Mesendoderm (in vitro differentiated cells): ENCODE results near the gene IGFL4.
"Not testable (repeated sequence)": the region's sequence is repeated elsewhere in the genome, so short reads cannot be mapped to it uniquely, and the experiment has no call there.

Source experiments
- DNase-seq: peaks from one replicate; pipeline ENCODE4 v3.0.0; 2013
- H2AK5ac ChIP-seq: 2 replicates; pipeline ENCODE4 v1.6.1; 2013; ENCODE audit warnings: low read length, inconsistent platforms
- H2BK120ac ChIP-seq: 2 replicates; pipeline ENCODE4 v1.6.1; 2013; ENCODE audit warnings: low read depth, mild to moderate bottlenecking, low read length, moderate library complexity, mixed read lengths
- H2BK15ac ChIP-seq: replicated peaks from 2 replicates; pipeline ENCODE4 v1.6.1; 2013; ENCODE audit warnings: low read depth, mild to moderate bottlenecking, moderate library complexity
- H2BK5ac ChIP-seq: 2 replicates; pipeline ENCODE4 v1.6.1; 2013; ENCODE audit warnings: low read length, inconsistent platforms
- H3K18ac ChIP-seq: 2 replicates; pipeline ENCODE4 v1.6.1; 2013; ENCODE audit warnings: mild to moderate bottlenecking, low read length, mixed read lengths
- H3K23ac ChIP-seq: one replicate; pipeline ENCODE4 v1.6.1; 2013; ENCODE audit warnings: low read length
- H3K27ac ChIP-seq: 2 replicates; pipeline ENCODE4 v1.5.1; 2013; ENCODE audit warnings: low read depth, mild to moderate bottlenecking, inconsistent platforms, low read length, moderate library complexity
- H3K27me3 ChIP-seq: 2 replicates; pipeline ENCODE4 v1.6.1; 2013; ENCODE audit warnings: low read length, control low read depth, mild to moderate bottlenecking, inconsistent platforms; ENCODE audit not compliant: insufficient read depth, poor library complexity
- H3K36me3 ChIP-seq: 2 replicates; pipeline ENCODE4 v1.6.1; 2013; ENCODE audit warnings: low read length, inconsistent platforms; ENCODE audit not compliant: control insufficient read depth, insufficient read depth
- H3K4ac ChIP-seq: one replicate; pipeline ENCODE4 v1.6.1; 2013; ENCODE audit warnings: low read depth, mild to moderate bottlenecking, low read length, moderate library complexity
- H3K4me1 ChIP-seq: 2 replicates; pipeline ENCODE4 v1.6.1; 2013; ENCODE audit warnings: low read depth, low read length, inconsistent platforms; ENCODE audit not compliant: control insufficient read depth
- H3K4me2 ChIP-seq: 2 replicates; pipeline ENCODE4 v1.6.1; 2013; ENCODE audit warnings: low read length
- H3K4me3 ChIP-seq: 2 replicates; pipeline ENCODE4 v1.5.1; 2013; ENCODE audit warnings: mild to moderate bottlenecking, low read length
- H3K56ac ChIP-seq: one replicate; pipeline ENCODE4 v1.6.1; 2013; ENCODE audit warnings: low read length
- H3K79me1 ChIP-seq: 2 replicates; pipeline ENCODE4 v1.6.1; 2013; ENCODE audit warnings: low read length, inconsistent platforms
- H3K79me2 ChIP-seq: 2 replicates; pipeline ENCODE4 v1.6.1; 2013; ENCODE audit warnings: mild to moderate bottlenecking, low read length; ENCODE audit not compliant: control insufficient read depth, insufficient read depth
- H3K9ac ChIP-seq: 2 replicates; pipeline ENCODE4 v1.6.1; 2013; ENCODE audit warnings: low read length, inconsistent platforms
- H4K5ac ChIP-seq: one replicate; pipeline ENCODE4 v1.6.1; 2013; ENCODE audit warnings: low read length
- H4K8ac ChIP-seq: one replicate; pipeline ENCODE4 v1.6.1; 2013; ENCODE audit warnings: low read depth, mild to moderate bottlenecking, control low read depth, low read length, moderate library complexity
- whole genome bisulfite sequencing: extraction: QIAGEN DNeasy Blood & Tissue Kit; methylation state at CpG from one replicate; pipeline ENCODE4 v1.1.7; 2013; ENCODE audit warnings: low lambda C conversion rate, missing lambda C conversion rate; ENCODE audit not compliant: insufficient coverage; ENCODE audit errors: extremely low coverage; 5-methylcytosine and 5-hydroxymethylcytosine counted together

IGFL4 gene

DNA sequence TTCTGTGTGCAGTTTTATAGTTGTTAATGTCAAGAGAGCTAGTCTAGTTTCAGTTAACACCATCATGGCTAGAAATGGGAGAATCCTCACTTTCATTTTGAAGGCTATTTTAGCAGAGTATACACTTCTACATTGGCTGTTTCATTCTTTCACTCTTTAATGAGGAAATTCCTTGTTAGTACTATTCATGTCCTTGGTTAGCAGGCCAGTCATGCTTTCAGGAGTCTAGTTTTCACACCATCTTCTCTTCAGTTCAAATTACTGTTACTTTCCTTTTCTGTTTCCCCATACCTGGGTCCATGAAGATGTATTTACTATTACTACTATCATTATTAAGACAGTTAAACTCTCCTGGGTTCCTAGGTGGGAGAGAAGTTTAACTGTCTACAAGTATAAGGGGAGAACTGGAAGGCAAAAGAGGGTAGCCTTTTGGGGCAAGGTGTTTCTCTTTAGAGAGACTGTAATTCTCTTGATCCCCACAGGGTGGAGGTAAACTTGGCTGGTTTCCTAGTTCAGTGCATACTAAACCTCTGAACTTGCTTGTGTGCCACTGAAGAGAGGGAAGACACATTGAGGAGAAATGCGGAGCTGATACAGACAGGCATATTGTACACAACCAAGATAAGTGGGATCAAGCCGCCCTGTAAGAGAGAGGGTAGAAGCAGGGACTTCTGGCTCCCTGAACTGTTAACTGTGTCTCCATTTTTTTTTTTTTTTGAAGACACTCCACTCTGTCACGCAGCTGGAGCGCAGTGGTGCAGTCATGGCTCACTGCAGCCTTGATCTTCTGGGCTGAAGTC lies 41.3 kb upstream of the IGFL4 start:
- H3K27ac ChIP-seq: no peak overlapping the region
- H2BK5ac ChIP-seq: no peak overlapping the region
- peaks cover 2% of the 10 kb centered on the region for H3K4me1 ChIP-seq
- H2AK5ac ChIP-seq: no peak overlapping the region
- H3K79me1 ChIP-seq: no peaks in the 10 kb centered on the region
- DNase-seq: peak; percentile 68
- no peak overlapping the region for H3K4me2 ChIP-seq
- no peak overlapping the region for H3K56ac ChIP-seq
- H2BK120ac ChIP-seq: no peak overlapping the region
- no peak overlapping the region for H4K5ac ChIP-seq
- no peak overlapping the region for H4K8ac ChIP-seq
- H3K23ac ChIP-seq: no peak overlapping the region
- no peak overlapping the region for H3K9ac ChIP-seq
- no peak overlapping the region for H3K4me3 ChIP-seq
- H3K79me2 ChIP-seq: no peaks in the 10 kb centered on the region
- no peak overlapping the region for H3K4ac ChIP-seq
- H3K36me3 ChIP-seq: no peaks in the 10 kb centered on the region
- no CpG with 5 or more reads among the region's 4 CpGs for WGBS
- H3K18ac ChIP-seq: no peak overlapping the region
- no peak overlapping the region for H2BK15ac ChIP-seq
- H3K27me3 ChIP-seq: no peaks in the 10 kb centered on the region

DNA sequence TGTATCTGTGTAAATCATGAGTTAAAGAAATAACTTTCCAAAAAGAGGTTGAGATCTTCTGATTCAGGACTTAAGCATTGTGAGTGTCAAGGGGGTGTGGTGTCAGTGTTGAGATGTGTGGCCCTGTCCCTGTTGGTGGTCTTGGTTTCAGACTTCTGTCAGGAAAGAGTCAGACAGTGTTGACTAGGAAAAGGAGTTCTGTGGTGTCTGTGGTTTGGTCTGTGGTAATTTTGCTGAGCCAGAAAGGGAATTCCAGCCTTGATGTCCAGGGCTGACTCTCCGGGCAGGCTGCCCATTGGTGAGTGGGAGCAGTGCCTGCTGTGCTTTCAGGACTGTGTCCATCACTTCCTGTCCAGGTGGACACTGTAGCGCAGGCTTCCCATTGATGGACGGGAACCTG lies 39.8 kb upstream of the IGFL4 start:
- no peaks in the 10 kb centered on the region for H3K79me2 ChIP-seq
- no CpG with 5 or more reads among the region's 3 CpGs for whole genome bisulfite sequencing
- H3K56ac ChIP-seq: no peak overlapping the region
- DNase-seq: no peak
- no peak overlapping the region for H2BK5ac ChIP-seq
- H3K4me3 ChIP-seq: no peak overlapping the region
- no peak overlapping the region for H3K27ac ChIP-seq
- H3K27me3 ChIP-seq: no peaks in the 10 kb centered on the region
- H3K9ac ChIP-seq: no peak overlapping the region
- no peaks in the 10 kb centered on the region for H3K36me3 ChIP-seq
- H3K23ac ChIP-seq: no peak overlapping the region
- no peak overlapping the region for H4K8ac ChIP-seq
- no peak overlapping the region for H2BK15ac ChIP-seq
- H4K5ac ChIP-seq: no peak overlapping the region
- no peak overlapping the region for H2AK5ac ChIP-seq
- peaks cover 2% of the 10 kb centered on the region for H3K4me1 ChIP-seq
- H3K4ac ChIP-seq: no peak overlapping the region
- H3K18ac ChIP-seq: no peak overlapping the region
- H2BK120ac ChIP-seq: no peak overlapping the region
- no peaks in the 10 kb centered on the region for H3K79me1 ChIP-seq
- no peak overlapping the region for H3K4me2 ChIP-seq

DNA sequence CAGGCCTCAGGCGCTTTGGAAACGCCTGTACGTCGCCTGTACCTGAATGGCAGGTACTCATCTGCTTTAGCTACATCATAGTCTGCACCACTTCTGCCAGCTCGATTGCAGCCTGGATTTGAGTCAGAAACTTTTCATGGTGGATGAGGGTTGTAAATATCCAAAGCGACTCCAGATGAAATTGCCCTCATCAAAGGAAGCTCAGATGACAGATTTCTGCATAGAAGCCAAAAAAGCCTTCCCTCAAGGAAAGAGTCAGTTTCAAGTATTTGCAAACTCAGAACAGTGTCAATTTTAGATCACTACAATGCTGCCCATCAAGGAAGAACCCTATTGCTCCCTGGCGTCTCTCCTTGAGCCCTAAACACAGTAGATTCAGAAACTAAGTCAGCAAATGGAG lies 38.8 kb upstream of the IGFL4 start:
- H2BK15ac ChIP-seq: no peak overlapping the region
- H3K4me1 ChIP-seq: peaks cover 2% of the 10 kb centered on the region
- no peaks in the 10 kb centered on the region for H3K27me3 ChIP-seq
- H4K5ac ChIP-seq: no peak overlapping the region
- no peaks in the 10 kb centered on the region for H3K79me2 ChIP-seq
- no peak overlapping the region for H2BK5ac ChIP-seq
- no peak overlapping the region for H3K56ac ChIP-seq
- H3K18ac ChIP-seq: no peak overlapping the region
- H3K4ac ChIP-seq: no peak overlapping the region
- no peak overlapping the region for H3K27ac ChIP-seq
- H3K9ac ChIP-seq: no peak overlapping the region
- H2AK5ac ChIP-seq: no peak overlapping the region
- no peaks in the 10 kb centered on the region for H3K79me1 ChIP-seq
- H2BK120ac ChIP-seq: no peak overlapping the region
- H4K8ac ChIP-seq: no peak overlapping the region
- no peak overlapping the region for H3K4me3 ChIP-seq
- no peak overlapping the region for H3K4me2 ChIP-seq
- DNase-seq: no peak
- no CpG with 5 or more reads among the region's 7 CpGs for WGBS
- no peak overlapping the region for H3K23ac ChIP-seq
- no peaks in the 10 kb centered on the region for H3K36me3 ChIP-seq

DNA sequence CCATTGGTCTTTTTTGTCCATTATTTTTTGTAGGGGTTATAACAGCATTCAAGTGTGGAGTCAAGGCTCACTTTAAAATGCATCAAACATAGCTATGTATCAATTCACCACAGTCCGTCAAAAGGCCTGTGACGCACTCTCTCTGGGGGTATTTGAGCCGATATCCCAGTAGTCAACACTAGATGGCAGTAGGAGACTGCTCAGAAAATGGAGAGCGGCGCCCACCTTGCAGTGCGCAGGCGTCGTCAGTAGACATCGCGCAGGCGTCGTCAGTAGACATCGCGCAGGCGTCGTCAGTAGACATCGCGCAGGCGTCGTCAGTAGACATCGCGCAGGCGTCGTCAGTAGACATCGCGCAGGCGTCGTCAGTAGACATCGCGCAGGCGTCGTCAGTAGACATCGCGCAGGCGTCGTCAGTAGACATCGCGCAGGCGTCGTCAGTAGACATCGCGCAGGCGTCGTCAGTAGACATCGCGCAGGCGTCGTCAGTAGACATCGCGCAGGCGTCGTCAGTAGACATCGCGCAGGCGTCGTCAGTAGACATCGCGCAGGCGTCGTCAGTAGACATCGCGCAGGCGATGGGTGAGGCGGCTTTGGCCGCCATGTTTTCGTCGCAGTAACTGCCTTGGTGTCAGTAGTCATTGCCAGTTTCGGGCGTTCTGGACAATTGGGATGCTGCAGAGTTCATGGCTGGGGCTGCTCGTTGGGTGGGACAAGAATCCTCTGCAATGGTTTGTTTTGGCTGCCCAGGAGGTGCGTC lies 38.0 kb upstream of the IGFL4 start:
- H2BK5ac ChIP-seq, H2BK15ac ChIP-seq, H3K27me3 ChIP-seq, H4K8ac ChIP-seq, H3K36me3 ChIP-seq, H3K23ac ChIP-seq, H3K9ac ChIP-seq, H3K4me3 ChIP-seq, H3K4me1 ChIP-seq, H3K18ac ChIP-seq, H3K79me2 ChIP-seq, H4K5ac ChIP-seq, H3K27ac ChIP-seq, H3K4ac ChIP-seq, H2BK120ac ChIP-seq, H3K79me1 ChIP-seq, H2AK5ac ChIP-seq, H3K4me2 ChIP-seq, H3K56ac ChIP-seq: not testable (repeated sequence)
- DNase-seq: peak; percentile 84
- no CpG with 5 or more reads among the region's 71 CpGs for WGBS

DNA sequence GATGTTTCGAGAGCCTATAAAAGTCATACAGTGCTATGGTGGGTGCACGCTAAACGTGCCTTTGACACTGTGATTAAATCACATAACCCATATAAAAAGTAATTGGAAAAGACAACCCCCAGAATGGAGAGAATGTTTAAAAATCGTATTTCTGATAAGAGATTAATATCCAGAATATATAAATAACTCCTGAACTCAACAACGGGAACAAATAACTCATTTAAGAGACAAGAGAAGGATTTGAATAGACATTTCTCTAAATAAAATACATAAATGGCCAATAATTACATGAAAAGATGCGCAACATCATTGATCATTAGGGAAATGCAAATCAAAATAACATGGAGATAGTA lies 37.0 kb upstream of the IGFL4 start:
- Histone ChIP-seq H4K5ac (no peak overlapping the region), H3K4ac (no peak overlapping the region), H4K8ac (no peak overlapping the region), H3K4me1 (peaks cover 2% of the 10 kb centered on the region), H3K27me3 (no peaks in the 10 kb centered on the region), H2AK5ac (no peak overlapping the region), H3K4me2 (no peak overlapping the region), H3K18ac (no peak overlapping the region), H3K23ac (no peak overlapping the region), H3K79me2 (no peaks in the 10 kb centered on the region), H3K56ac (no peak overlapping the region), H3K36me3 (no peaks in the 10 kb centered on the region), H2BK15ac (no peak overlapping the region), H2BK5ac (no peak overlapping the region), H3K27ac (no peak overlapping the region), H2BK120ac (no peak overlapping the region), H3K9ac (no peak overlapping the region), H3K79me1 (no peaks in the 10 kb centered on the region), H3K4me3 (no peak overlapping the region)
- DNase-seq: no peak
- no CpG with 5 or more reads among the region's 6 CpGs for WGBS
